Measurements from ENCODE around the gene LGR6.

DNA sequence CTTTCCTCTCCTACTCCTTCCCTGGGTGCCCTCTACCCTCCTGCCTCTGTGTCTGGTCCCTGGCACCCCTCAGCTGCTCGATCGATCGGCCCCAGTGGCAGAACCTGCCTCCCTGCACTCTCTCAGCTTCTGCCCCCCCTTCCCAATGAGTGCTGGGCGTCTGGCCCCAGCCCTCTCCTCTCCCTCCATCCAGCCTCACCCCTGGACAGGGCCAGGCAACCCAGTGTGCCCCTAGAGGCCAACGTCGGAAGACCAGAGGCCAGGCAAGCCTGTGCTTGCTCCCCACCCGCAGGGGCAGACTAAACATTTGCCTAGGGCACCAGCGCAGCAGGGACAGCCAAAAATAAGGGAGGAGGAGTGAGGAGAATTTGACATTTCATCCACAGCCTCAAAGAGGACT, 43.5 kb downstream of the LGR6 start:
- no peak for TF ChIP-seq EZH2 (IDR thresholded peaks at IDR 0.05; ENCODE audit: borderline replicate concordance, control insufficient read depth, low read depth, low read length)
- no peak for TF ChIP-seq HCFC1 (IDR thresholded peaks at IDR 0.05; ENCODE audit: low read length)
- no peak for TF ChIP-seq HDAC2 (IDR thresholded peaks at IDR 0.05)
- no peak for TF ChIP-seq POLR2AphosphoS5 (IDR thresholded peaks at IDR 0.05; ENCODE audit: low read length)
- no peak for TF ChIP-seq CREB1 (IDR thresholded peaks at IDR 0.05; ENCODE audit: low read depth)
- TF ChIP-seq JUND (IDR thresholded peaks at IDR 0.05; ENCODE audit: low read depth, low read length), result no peak
- TF ChIP-seq, protein P1, sequence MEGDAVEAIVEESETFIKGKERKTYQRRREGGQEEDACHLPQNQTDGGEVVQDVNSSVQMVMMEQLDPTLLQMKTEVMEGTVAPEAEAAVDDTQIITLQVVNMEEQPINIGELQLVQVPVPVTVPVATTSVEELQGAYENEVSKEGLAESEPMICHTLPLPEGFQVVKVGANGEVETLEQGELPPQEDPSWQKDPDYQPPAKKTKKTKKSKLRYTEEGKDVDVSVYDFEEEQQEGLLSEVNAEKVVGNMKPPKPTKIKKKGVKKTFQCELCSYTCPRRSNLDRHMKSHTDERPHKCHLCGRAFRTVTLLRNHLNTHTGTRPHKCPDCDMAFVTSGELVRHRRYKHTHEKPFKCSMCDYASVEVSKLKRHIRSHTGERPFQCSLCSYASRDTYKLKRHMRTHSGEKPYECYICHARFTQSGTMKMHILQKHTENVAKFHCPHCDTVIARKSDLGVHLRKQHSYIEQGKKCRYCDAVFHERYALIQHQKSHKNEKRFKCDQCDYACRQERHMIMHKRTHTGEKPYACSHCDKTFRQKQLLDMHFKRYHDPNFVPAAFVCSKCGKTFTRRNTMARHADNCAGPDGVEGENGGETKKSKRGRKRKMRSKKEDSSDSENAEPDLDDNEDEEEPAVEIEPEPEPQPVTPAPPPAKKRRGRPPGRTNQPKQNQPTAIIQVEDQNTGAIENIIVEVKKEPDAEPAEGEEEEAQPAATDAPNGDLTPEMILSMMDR (IDR thresholded peaks at IDR 0.05 in 2 of 3, conservative IDR thresholded peaks at IDR 0.05 in 1 of 3; ENCODE audit: control insufficient read depth in 2 of 3, extremely low read depth in 1 of 3, insufficient read depth in 1 of 3, low read depth in 3 of 3, low read length in 3 of 3), result peak; percentile 42 to 73 (median 51)
- TF ChIP-seq DPF2 (IDR thresholded peaks at IDR 0.05), result no peak
